H1 (cell line): ENCODE results near the gene RAP1GAP. TPM values are rescaled to one million over a fixed set of nuclear protein-coding genes. Genes with fewer than 3 reads are reported as not detected.

Source experiments
- CTCF ChIA-PET: fragments of 300-600 bp; sonication (Branson Sonifier 250); formaldehyde crosslinking; loops from one replicate; lab custom pipeline; 2021; ENCODE audit not compliant: partially characterized antibody; lab: Charles Lee
- POLR2A ChIA-PET: fragments of 300-600 bp; sonication (Branson Sonifier 250); formaldehyde crosslinking; loops from one replicate; lab custom pipeline; 2021; ENCODE audit warnings: inconsistent platforms; ENCODE audit not compliant: partially characterized antibody; lab: Charles Lee
- DNase-seq, 2 experiments: peaks; one replicate each; pipeline versions ENCODE4 v3.0.0 to v3.0.0-alpha.2; 2010 to 2022; ENCODE audit warnings: low spot score in 2 of 2, low read depth in 1 of 2, mixed read lengths in 1 of 2
- FAIRE-seq: peaks from 2 replicates; lab custom pipeline; 2011; peaks lifted over from hg19 to GRCh38; lab: Jason Lieb, UNC
- H2AFZ ChIP-seq: 2 replicates; pipeline ENCODE4 v1.8.1; 2012; ENCODE audit warnings: low read length, inconsistent platforms
- H2AK5ac ChIP-seq: 2 replicates; pipeline ENCODE4 v1.6.1; 2013; ENCODE audit warnings: low read depth, low read length
- H2BK120ac ChIP-seq: replicated peaks from 2 replicates; pipeline ENCODE3; 2013; ENCODE audit warnings: low read depth, low read length, inconsistent platforms
- H2BK12ac ChIP-seq: 2 replicates; pipeline ENCODE4 v1.6.1; 2013; ENCODE audit warnings: low read depth, low read length
- H2BK15ac ChIP-seq: 2 replicates; pipeline ENCODE4 v1.6.1; 2013; ENCODE audit warnings: low read length
- H2BK20ac ChIP-seq: 2 replicates; pipeline ENCODE4 v1.6.1; 2013; ENCODE audit warnings: low read length
- H2BK5ac ChIP-seq: 2 replicates; pipeline ENCODE4 v1.6.1; 2013; ENCODE audit warnings: low read depth, low read length
- H3K14ac ChIP-seq: 2 replicates; pipeline ENCODE4 v1.6.1; 2013; ENCODE audit warnings: inconsistent platforms; ENCODE audit not compliant: insufficient read length
- H3K18ac ChIP-seq: 2 replicates; pipeline ENCODE4 v1.6.1; 2013; ENCODE audit warnings: low read length; ENCODE audit errors: extremely low read depth
- H3K23ac ChIP-seq: 2 replicates; pipeline ENCODE4 v1.6.1; 2013; ENCODE audit warnings: inconsistent platforms; ENCODE audit not compliant: insufficient read length
- H3K23me2 ChIP-seq: 2 replicates; pipeline ENCODE4 v1.6.1; 2013; ENCODE audit warnings: low read depth, low read length
- H3K27ac ChIP-seq: 2 replicates; pipeline ENCODE4 v1.6.1; 2011; ENCODE audit warnings: low read depth, low read length, inconsistent platforms
- H3K27me3 ChIP-seq, 4 experiments: replicated peaks in 1 of 4; 1 replicate in 1 of 4; 2 replicates in 3 of 4; pipeline versions ENCODE4 v1.6.1 to v1.8.1; 2011 to 2013; ENCODE audit warnings: low read length in 3 of 4, mild to moderate bottlenecking in 3 of 4, inconsistent platforms in 2 of 4, mixed read lengths in 2 of 4, moderate library complexity in 1 of 4; ENCODE audit not compliant: control insufficient read depth in 3 of 4, insufficient read depth in 3 of 4; ENCODE audit errors: extremely low read depth in 1 of 4
- H3K36me3 ChIP-seq, 4 experiments: 2 replicates each; pipeline versions ENCODE4 v1.6.1 to v1.8.1; 2011 to 2013; ENCODE audit warnings: mild to moderate bottlenecking in 4 of 4, low read length in 3 of 4, moderate library complexity in 2 of 4, control low read depth in 1 of 4, inconsistent platforms in 1 of 4; ENCODE audit not compliant: insufficient read depth in 4 of 4, control insufficient read depth in 2 of 4
- H3K4ac ChIP-seq: replicated peaks from 2 replicates; pipeline ENCODE3; 2013; ENCODE audit warnings: low read length, low read depth, mixed read lengths, inconsistent platforms; ENCODE audit not compliant: insufficient read length
- H3K4me1 ChIP-seq, 4 experiments: replicated peaks in 1 of 4; 1 replicate in 1 of 4; 2 replicates in 3 of 4; pipeline versions ENCODE4 v1.6.1 to v1.8.1; 2011 to 2013; ENCODE audit warnings: low read length in 3 of 4, inconsistent platforms in 2 of 4, mixed read lengths in 1 of 4; ENCODE audit not compliant: insufficient read depth in 4 of 4, control insufficient read depth in 3 of 4
- H3K4me2 ChIP-seq, 2 experiments: 2 replicates each; pipeline versions ENCODE4 v1.6.1 to v1.8.1; 2011 to 2013; ENCODE audit warnings: low read depth in 2 of 2, low read length in 2 of 2, control low read depth in 1 of 2, inconsistent platforms in 1 of 2, mild to moderate bottlenecking in 1 of 2; ENCODE audit not compliant: insufficient read depth in 1 of 2
- H3K4me3 ChIP-seq, 4 experiments: fragments of 200-600, 300-600 bp in 1 of 4; sonication (generic), shearing (Covaris generic), sonication (Bioruptor Twin) in 1 of 4; 2 replicates each; pipeline versions ENCODE4 v1.5.1 to v1.8.1; 2011 to 2016; ENCODE audit warnings: low read length in 4 of 4, low read depth in 3 of 4, control low read depth in 2 of 4, inconsistent platforms in 2 of 4, mild to moderate bottlenecking in 2 of 4, mixed read lengths in 1 of 4, moderate library complexity in 1 of 4; ENCODE audit not compliant: insufficient read depth in 2 of 4; ENCODE audit errors: extremely low read depth in 1 of 4
- H3K56ac ChIP-seq: replicated peaks from 2 replicates; pipeline ENCODE3; 2013; ENCODE audit warnings: low read depth, mild to moderate bottlenecking, mixed read lengths, low read length, inconsistent platforms; ENCODE audit not compliant: insufficient read length
- H3K79me1 ChIP-seq: 2 replicates; pipeline ENCODE4 v1.6.1; 2013; ENCODE audit warnings: low read depth, low read length, control low read depth
- H3K79me2 ChIP-seq, 2 experiments: 2 replicates each; pipeline versions ENCODE4 v1.6.1 to v1.8.1; 2012 to 2013; ENCODE audit warnings: low read length in 2 of 2, mild to moderate bottlenecking in 2 of 2, inconsistent platforms in 1 of 2; ENCODE audit not compliant: insufficient read depth in 2 of 2, control insufficient read depth in 1 of 2
- H3K9ac ChIP-seq, 4 experiments: replicated peaks in 1 of 4; 1 replicate in 1 of 4; 2 replicates in 3 of 4; pipeline versions ENCODE4 v1.6.1 to v1.8.1; 2011 to 2013; ENCODE audit warnings: low read depth in 3 of 4, low read length in 3 of 4, control low read depth in 2 of 4, mild to moderate bottlenecking in 2 of 4, moderate library complexity in 2 of 4, inconsistent platforms in 1 of 4; ENCODE audit errors: extremely low read depth in 1 of 4
- H3K9me3 ChIP-seq, 2 experiments: 2 replicates each; pipeline versions ENCODE4 v1.6.1 to v1.8.1; 2012 to 2013; ENCODE audit warnings: mild to moderate bottlenecking in 2 of 2, moderate library complexity in 2 of 2, control low read depth in 1 of 2, inconsistent platforms in 1 of 2, low read depth in 1 of 2, low read length in 1 of 2, mixed read lengths in 1 of 2; ENCODE audit not compliant: insufficient read depth in 2 of 2
- H4K20me1 ChIP-seq, 2 experiments: replicated peaks in 1 of 2; 2 replicates each; pipeline versions ENCODE3 to v1.8.1; 2011 to 2013; ENCODE audit warnings: inconsistent platforms in 2 of 2, low read length in 2 of 2, mild to moderate bottlenecking in 1 of 2; ENCODE audit not compliant: insufficient read depth in 2 of 2, control insufficient read depth in 1 of 2
- H4K5ac ChIP-seq: 2 replicates; pipeline ENCODE4 v1.6.1; 2013; ENCODE audit warnings: low read length, low read depth, mixed read lengths, inconsistent platforms; ENCODE audit not compliant: insufficient read length
- H4K8ac ChIP-seq: 2 replicates; pipeline ENCODE4 v1.8.0; 2013; ENCODE audit warnings: mild to moderate bottlenecking, moderate library complexity, low read length, inconsistent platforms; ENCODE audit not compliant: insufficient read depth; ENCODE audit errors: extremely low read depth
- H4K91ac ChIP-seq: replicated peaks from 2 replicates; pipeline ENCODE3; 2013; ENCODE audit warnings: low read length, mixed read lengths, inconsistent platforms; ENCODE audit not compliant: insufficient read length
- BACH1 ChIP-seq: IDR thresholded peaks from 2 replicates; pipeline ENCODE4 v1.6.1; 2012; ENCODE audit warnings: low read length, improper control_type of control experiment
- BRCA1 ChIP-seq: IDR thresholded peaks from 2 replicates; pipeline ENCODE4 v1.6.1; 2012; ENCODE audit warnings: low read depth, low read length, improper control_type of control experiment
- CBX5 ChIP-seq: fragments of 300-800, 300-1000 bp; sonication (generic); IDR thresholded peaks from 2 replicates; pipeline ENCODE4 v1.7.1; 2016; ENCODE audit warnings: antibody characterized with exemption, low read length, low read depth
- CHD2 ChIP-seq: IDR thresholded peaks from 2 replicates; pipeline ENCODE4 v1.6.1; 2012; ENCODE audit warnings: low read length, improper control_type of control experiment
- EZH2 ChIP-seq: fragments of 200-600 bp; sonication (generic); IDR thresholded peaks from 2 replicates; pipeline ENCODE4 v1.7.1; 2012; ENCODE audit warnings: low read depth, mild to moderate bottlenecking, moderate library complexity, low read length, inconsistent platforms; ENCODE audit not compliant: severe bottlenecking
- GABPA ChIP-seq: IDR thresholded peaks from 2 replicates; pipeline ENCODE4 v1.6.1; 2011; ENCODE audit warnings: mild to moderate bottlenecking, low read length, moderate library complexity, borderline replicate concordance; ENCODE audit not compliant: insufficient read depth
- KDM1A ChIP-seq: fragments of 200-600, 300-600 bp; sonication (generic); IDR thresholded peaks from 2 replicates; pipeline ENCODE4 v1.7.1; 2016; ENCODE audit warnings: mild to moderate bottlenecking, low read length, borderline replicate concordance
- POLR2A ChIP-seq, 2 experiments: IDR thresholded peaks; 1 replicate in 1 of 2; 2 replicates in 1 of 2; pipeline ENCODE4 v1.6.1; 2011; ENCODE audit warnings: low read depth in 2 of 2, low read length in 2 of 2, mild to moderate bottlenecking in 2 of 2; ENCODE audit errors: control extremely low read depth in 1 of 2
- POLR2AphosphoS5 ChIP-seq: IDR thresholded peaks from 2 replicates; pipeline ENCODE4 v1.6.1; 2011; ENCODE audit warnings: low read depth, low read length
- POU5F1 ChIP-seq: IDR thresholded peaks from 2 replicates; pipeline ENCODE4 v1.6.1; 2011; ENCODE audit warnings: low read depth, mild to moderate bottlenecking, low read length, moderate library complexity
- RXRA ChIP-seq: IDR thresholded peaks from 2 replicates; pipeline ENCODE4 v1.6.1; 2011; ENCODE audit warnings: low read depth, mild to moderate bottlenecking, low read length, moderate library complexity; ENCODE audit not compliant: insufficient read depth
- SAP30 ChIP-seq: fragments of 300-600 bp; sonication (generic); IDR thresholded peaks from 2 replicates; pipeline ENCODE4 v1.7.1; 2012; ENCODE audit warnings: low read length, moderate library complexity, mild to moderate bottlenecking, inconsistent platforms; ENCODE audit not compliant: insufficient read depth, insufficient replicate concordance
- SP2 ChIP-seq: IDR thresholded peaks from 2 replicates; pipeline ENCODE4 v1.6.1; 2012; ENCODE audit warnings: mild to moderate bottlenecking, low read length, inconsistent platforms
- SRF ChIP-seq: IDR thresholded peaks from 2 replicates; pipeline ENCODE4 v1.6.1; 2011; ENCODE audit warnings: mild to moderate bottlenecking, low read depth, low read length, moderate library complexity
- SUZ12 ChIP-seq: fragments of 200-600 bp; sonication (generic); IDR thresholded peaks from 2 replicates; pipeline ENCODE4 v1.6.1; 2012; ENCODE audit warnings: mild to moderate bottlenecking, inconsistent platforms, low read length, moderate library complexity, mixed read lengths
- TAF1 ChIP-seq: IDR thresholded peaks from 2 replicates; pipeline ENCODE4 v1.6.1; 2011; ENCODE audit warnings: mild to moderate bottlenecking, low read depth, low read length
- WGBS, 2 experiments: shearing (Covaris generic) in 1 of 2; methylation state at CpG; one replicate each; pipeline versions ENCODE4 v1.1.6 to v1.1.7; 2013 to 2015; ENCODE audit warnings: low lambda C conversion rate in 2 of 2, mixed read lengths in 2 of 2, inconsistent platforms in 1 of 2, low coverage in 1 of 2, missing lambda C conversion rate in 1 of 2; ENCODE audit not compliant: insufficient replicate concordance in 2 of 2, insufficient coverage in 1 of 2, insufficient read length in 1 of 2; ENCODE audit errors: extremely low coverage in 1 of 2, missing lambda C conversion rate in 1 of 2; 5-methylcytosine and 5-hydroxymethylcytosine counted together
- polyA plus RNA-seq, 7 experiments: library from polyadenylated mRNA; depleted of rRNA in 3 of 7; stranded (reverse) in 5 of 7; unstranded in 2 of 7; fragments of >200 nt in 5 of 7; fragments of 200-250 nt in 2 of 7; gene quantifications; 1 replicate in 5 of 7; 2 replicates in 1 of 7; 4 replicates in 1 of 7; pipeline versions ENCODE4 v1.2.1 to v1.2.3, GENCODE V29; 2011 to 2013; ENCODE audit warnings: missing spikeins in 2 of 7, mixed read lengths in 2 of 7
- total RNA-seq: library from RNA; stranded (reverse); fragmentation: NEBNext Ultra II Directional; extraction: Animal tissue kit (Norgen Biotek cat#: 25700); gene quantifications from 2 replicates; pipeline ENCODE4 v1.2.1, GENCODE V29; 2021

The RAP1GAP gene
- total and polyA plus RNA-seq, 2 of the 8 experiments (the other 6 are each of a cell fraction or from before 2014, with no cell fraction given), result 8.4 TPM

GRCh38 chr1:21649315-21649714 lies 19.8 kb downstream of the RAP1GAP start:
- no peak overlapping the region for H3K27ac ChIP-seq
- no peak overlapping the region for H2AFZ ChIP-seq
- no peak overlapping the region for H3K4me2 ChIP-seq
- WGBS, 2 experiments, result 61% methylated on average over 2 of the region's 2 CpGs; no CpG with 5 or more reads in 1 of the 2 experiments
- no peaks in the 10 kb centered on the region for H3K79me2 ChIP-seq
- DNase-seq (no peak), FAIRE-seq (no peak)
- H3K27me3 ChIP-seq, result peaks cover 0 to 16% (median 8%) of the 10 kb centered on the region in 4 experiments; a peak in 3 of 7 replicates
- H3K9me3 ChIP-seq, result no peaks in the 10 kb centered on the region
- no peak overlapping the region for H2BK15ac ChIP-seq
- no peak overlapping the region for H2BK5ac ChIP-seq
- TF ChIP-seq POLR2A (IDR thresholded peaks at IDR 0.05; ENCODE audit: control extremely low read depth in 1 of 2, low read depth in 2 of 2, low read length in 2 of 2) (no peak), BACH1 (no peak), EZH2 (no peak), POLR2AphosphoS5 (no peak), RXRA (no peak), SP2 (no peak), TAF1 (no peak), POU5F1 (no peak), GABPA (no peak), CBX5 (no peak), SUZ12 (no peak), BRCA1 (no peak), CHD2 (no peak), SAP30 (no peak), SRF (no peak), KDM1A (no peak)
- no peak overlapping the region for H3K14ac ChIP-seq
- ChIA-PET POLR2A (interaction anchor here (1.4 kb wide), 1 partner anchor 10 kb away, joined by 5 read pairs; no protein-coding TSS in a partner anchor), CTCF (interaction anchor here (3.1 kb wide), 1 partner anchor 9 kb away, joined by 11 read pairs; no protein-coding TSS in a partner anchor)
- H3K4me1 ChIP-seq, result peaks cover 0 to 19% (median 9%) of the 10 kb centered on the region in 4 experiments; a peak in 6 of 7 replicates
- no peak overlapping the region for H3K4me3 ChIP-seq
- peaks cover 7% of the 10 kb centered on the region; the same call in 1 of the 2 replicates for H3K23me2 ChIP-seq
- H2BK20ac ChIP-seq, result no peak overlapping the region
- no peak overlapping the region for H2BK120ac ChIP-seq
- no peak overlapping the region for H4K8ac ChIP-seq
- no peak overlapping the region for H2BK12ac ChIP-seq
- no peaks in the 10 kb centered on the region; the same call in 1 of the 2 replicates for H3K79me1 ChIP-seq
- H3K4ac ChIP-seq, result no peak overlapping the region
- no peak overlapping the region for H3K18ac ChIP-seq
- no peak overlapping the region for H3K23ac ChIP-seq
- no peak overlapping the region for H2AK5ac ChIP-seq
- no peak overlapping the region for H4K5ac ChIP-seq
- peaks cover 0 to 2% of the 10 kb centered on the region in 2 experiments for H4K20me1 ChIP-seq
- no peaks in the 10 kb centered on the region; a peak in 1 of 8 replicates for H3K36me3 ChIP-seq
- no peak overlapping the region for H4K91ac ChIP-seq
- no peak overlapping the region for H3K9ac ChIP-seq
- no peak overlapping the region for H3K56ac ChIP-seq
